Daoy (cell line): ENCODE results near the gene PSMD2. TPM values are rescaled to one million over a fixed set of nuclear protein-coding genes. Genes with fewer than 3 reads are reported as not detected.

ENCODE experiments used
- DNase-seq: peaks from one replicate; pipeline ENCODE4 v3.0.0-alpha.2; 2015; ENCODE audit warnings: low read depth
- total RNA-seq: library from RNA; depleted of rRNA; stranded (reverse); fragments of >200 nt; shearing (Covaris generic); gene quantifications from 2 replicates; pipeline ENCODE4 v1.2.3, GENCODE V29; 2014

PSMD2 gene
- total RNA-seq, 1 experiment from 2014 or later, result 1,516 TPM

DNA sequence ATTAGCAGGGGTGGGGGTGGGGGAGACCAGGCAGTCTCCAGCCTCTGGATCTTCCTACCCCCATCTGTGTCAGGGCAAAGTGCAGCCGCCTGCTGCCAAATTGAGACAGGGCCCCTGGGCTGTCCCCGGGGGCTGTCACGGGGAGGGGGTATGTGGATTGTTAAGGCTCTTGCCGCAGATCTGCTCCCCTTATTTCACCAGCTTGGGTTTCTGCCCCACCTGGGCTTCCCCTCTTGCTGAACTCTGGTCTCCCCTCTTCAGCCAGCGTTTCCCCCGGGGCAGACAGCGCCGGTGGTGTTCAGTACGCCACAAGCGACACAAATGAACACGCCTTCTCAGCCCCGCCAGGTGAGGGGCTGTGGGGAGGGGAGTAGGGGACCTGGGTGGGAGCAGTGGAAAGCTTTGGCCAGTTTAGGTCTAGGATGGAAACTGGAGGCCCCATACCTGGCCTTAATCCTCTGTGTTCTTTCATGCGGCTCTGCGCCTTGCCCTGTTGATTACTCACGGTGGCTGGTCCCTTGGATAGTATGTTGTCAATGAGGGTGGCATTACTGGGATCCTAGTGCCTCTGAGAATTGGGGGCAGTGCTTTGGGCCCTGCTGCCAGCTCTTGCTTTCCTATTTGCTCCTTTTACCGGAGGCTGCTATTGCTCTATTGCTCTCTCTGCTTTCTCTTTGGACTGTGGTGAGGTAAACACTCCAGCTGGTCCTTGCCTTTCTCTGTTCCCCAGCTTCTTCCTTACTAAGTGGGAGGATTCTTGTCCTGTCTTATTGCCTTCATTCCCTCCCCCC, 17.0 kb downstream of the PSMD2 start:
- no peak for DNase-seq

- DNase-seq, result no peak
Observed at GRCh38 chr3:184316792-184317191, 17.8 kb downstream of the PSMD2 start.

- no peak for DNase-seq
Observed at GRCh38 chr3:184317201-184317600, 18.2 kb downstream of the PSMD2 start.

DNA sequence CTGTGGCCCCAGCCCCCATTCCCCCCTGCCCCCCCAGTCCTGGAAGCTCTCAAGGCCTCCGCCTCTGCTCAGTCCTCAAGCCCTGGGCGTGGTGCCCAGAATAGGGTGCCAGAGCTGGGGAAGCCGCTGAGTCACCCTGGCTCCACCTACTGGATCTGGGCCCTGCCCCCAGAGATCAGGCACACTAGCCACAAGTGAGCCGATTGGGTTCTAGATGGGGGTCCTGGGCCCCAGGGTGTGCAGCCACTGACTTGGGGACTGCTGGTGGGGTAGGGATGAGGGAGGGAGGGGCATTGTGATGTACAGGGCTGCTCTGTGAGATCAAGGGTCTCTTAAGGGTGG, 21.0 kb downstream of the PSMD2 start:
- peak; percentile 98 for DNase-seq

DNA sequence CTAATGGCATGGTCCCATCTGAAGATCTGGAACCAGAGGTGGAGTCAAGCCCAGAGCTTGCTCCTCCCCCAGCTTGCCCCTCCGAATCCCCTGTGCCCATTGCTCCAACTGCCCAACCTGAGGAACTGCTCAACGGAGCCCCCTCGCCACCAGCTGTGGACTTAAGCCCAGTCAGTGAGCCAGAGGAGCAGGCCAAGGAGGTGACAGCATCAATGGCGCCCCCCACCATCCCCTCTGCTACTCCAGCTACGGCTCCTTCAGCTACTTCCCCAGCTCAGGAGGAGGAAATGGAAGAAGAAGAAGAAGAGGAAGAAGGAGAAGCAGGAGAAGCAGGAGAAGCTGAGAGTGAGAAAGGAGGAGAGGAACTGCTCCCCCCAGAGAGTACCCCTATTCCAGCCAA, 22.6 kb downstream of the PSMD2 start:
- DNase-seq, result no peak

- DNase-seq, result no peak
Observed at GRCh38 chr3:184322731-184323487, 23.9 kb downstream of the PSMD2 start.

GRCh38 chr3:184323696-184324095, 24.7 kb downstream of the PSMD2 start:
- DNase-seq, result no peak

GRCh38 chr3:184325269-184325668, 26.2 kb downstream of the PSMD2 start:
- no peak for DNase-seq

GRCh38 chr3:184325715-184326369, 26.8 kb downstream of the PSMD2 start:
- DNase-seq, result no peak

GRCh38 chr3:184327171-184327570, 28.1 kb downstream of the PSMD2 start:
- no peak for DNase-seq

DNA sequence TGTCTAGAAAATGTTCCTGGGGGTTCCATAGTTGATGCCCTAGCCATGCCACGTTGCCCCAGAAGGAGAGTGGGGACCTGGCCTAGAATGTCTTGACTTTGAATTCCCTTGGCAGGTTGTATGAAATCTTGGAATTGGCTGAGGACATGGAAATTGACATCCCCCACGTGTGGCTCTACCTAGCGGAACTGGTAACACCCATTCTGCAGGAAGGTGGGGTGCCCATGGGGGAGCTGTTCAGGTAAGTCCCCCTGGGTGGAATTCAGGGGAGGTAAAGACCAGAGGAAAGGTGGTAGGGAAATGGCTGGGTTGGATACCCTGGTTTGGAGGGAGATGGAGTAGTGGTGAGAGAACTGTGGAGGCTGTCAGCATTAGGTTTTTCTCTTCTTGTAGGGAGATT, 29.5 kb downstream of the PSMD2 start:
- no peak for DNase-seq

GRCh38 chr3:184332370-184333090, 33.5 kb downstream of the PSMD2 start:
- peak; percentile 93 for DNase-seq

GRCh38 chr3:184333190-184333589, 34.1 kb downstream of the PSMD2 start:
- DNase-seq, result no peak

GRCh38 chr3:184333700-184334099, 34.7 kb downstream of the PSMD2 start:
- DNase-seq, result no peak

- peak; percentile 82 for DNase-seq
Observed at GRCh38 chr3:184334470-184335158, 35.6 kb downstream of the PSMD2 start.

DNA sequence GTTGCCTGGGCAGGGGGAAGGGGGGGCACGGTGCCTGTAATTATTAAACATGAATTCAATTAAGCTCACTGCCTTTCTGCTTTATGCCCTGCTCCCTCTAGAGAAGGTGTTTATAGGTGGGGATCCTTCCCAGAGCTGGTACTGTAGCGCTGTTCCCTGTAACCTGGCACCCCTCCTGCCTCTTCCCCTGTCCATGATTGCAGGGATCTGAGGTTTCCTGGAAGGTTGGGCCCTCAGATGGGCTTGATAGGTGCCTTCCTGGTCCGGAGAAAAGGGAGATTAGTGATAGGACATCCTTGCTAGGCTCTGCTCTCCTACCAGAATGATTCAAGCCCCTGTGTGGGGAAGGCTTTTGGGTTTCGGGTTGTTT, 36.2 kb downstream of the PSMD2 start:
- DNase-seq, result peak; percentile 41

- peak; percentile 91 for DNase-seq
Observed at GRCh38 chr3:184335661-184336546, 36.9 kb downstream of the PSMD2 start.

GRCh38 chr3:184336547-184337398, 37.7 kb downstream of the PSMD2 start:
- DNase-seq, result peak; percentile 50

DNA sequence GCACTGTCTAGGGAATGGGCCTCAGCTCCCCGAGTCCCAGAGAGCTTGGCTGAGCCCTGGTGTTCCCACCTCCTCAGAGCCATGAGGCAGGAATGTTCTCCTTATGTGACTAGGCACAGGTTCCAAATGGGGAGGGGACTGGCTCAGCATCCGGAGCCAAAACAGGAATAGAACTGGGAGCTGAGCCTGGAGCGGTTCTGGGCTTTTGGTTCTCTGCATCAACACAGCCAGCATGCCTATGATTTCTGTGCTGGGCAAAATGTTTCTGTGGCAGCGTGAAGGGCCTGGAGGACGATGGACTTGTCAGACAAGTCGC, 38.3 kb downstream of the PSMD2 start, which contains the start of gene FAM131A:
TSS of gene FAM131A (plus strand) at position 202 of the 316 bp plus-strand sequence. CDS start at position 233, 31 bp downstream.
- DNase-seq, result no peak

DNA sequence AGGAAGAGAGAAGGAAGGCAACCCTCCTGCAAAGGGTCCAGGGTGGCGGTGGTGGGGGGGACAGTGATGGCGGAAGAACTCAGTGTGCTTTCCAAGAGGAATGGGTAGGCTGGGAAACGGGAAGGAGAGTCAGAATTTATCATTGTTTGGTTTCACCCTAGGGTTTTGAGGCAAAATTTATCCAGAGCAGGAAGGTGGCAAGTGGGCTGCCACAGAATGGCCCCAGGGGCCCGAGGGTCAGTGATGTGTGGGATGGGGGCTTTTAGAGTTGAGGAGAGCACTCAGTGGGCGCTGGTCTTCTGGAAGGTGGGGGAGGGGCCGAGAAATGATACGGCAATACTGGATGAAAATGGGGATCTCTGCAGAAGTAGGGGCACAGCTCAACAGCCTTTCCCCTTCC, 38.9 kb downstream of the PSMD2 start:
- DNase-seq, result no peak
